ENCODE measurements around the gene NPC2.
"Not testable (repeated sequence)": the region's sequence is repeated elsewhere in the genome, so short reads cannot be mapped to it uniquely, and the experiment has no call there.

Gene NPC2

DNA sequence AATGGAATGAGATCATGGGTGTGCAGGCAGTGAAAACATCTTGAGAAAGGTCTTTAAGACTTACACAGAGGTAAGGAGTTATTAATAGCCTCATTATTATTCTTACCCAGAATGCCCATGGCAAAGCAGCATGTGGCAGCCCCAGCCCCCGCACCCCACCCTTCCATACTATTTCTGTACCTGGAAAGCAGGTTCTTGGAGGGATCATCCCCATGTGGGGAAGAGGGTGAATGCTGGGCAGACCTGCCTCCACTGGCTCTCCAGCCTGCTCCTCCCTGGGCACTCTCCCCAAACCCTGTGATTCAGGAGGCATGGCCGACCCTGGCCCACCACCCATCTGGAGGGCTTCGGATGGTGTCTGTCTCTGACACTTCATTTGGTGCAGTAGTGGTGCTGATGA is 28.3 kb downstream of the NPC2 start:
- no peak for FAIRE-seq

DNA sequence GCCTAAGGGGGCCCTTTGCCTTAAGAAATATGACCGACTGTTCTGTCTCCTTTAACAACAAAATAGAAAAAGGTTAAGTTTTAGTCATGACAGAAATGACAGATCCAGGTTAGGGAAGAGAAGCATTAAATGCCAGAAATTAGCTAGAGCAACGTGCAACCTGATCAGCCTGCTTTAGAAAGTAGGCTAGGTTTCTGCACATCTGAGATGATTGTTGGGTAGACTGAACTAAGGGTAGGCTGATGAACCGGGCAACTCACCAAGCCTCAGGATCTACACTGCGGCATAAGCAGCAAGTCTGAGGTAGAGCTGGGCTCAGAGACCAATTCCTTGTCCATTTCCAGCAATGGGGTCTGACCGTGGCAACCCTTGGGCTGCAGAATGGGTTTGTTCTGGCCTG is 29.4 kb downstream of the NPC2 start:
- no peak for FAIRE-seq

DNA sequence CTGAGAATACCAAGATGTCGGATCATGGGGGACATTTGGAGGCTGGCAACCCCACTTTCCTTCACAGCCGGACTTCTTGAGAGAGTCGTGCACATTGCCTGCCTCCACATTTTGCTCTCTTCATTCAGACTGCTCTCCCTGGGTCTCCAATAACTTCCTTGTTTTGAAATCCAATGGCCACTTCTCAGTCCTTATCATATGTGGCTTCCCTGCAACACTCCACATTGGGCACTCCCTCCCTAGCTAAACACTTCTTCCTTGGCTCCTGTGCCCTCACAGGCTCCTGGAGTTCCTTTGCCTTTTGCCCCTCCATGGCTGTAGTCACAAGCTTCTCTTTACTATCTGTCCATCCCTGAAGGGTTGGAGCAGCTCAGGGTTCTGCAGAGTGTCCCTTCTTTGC is 30.1 kb downstream of the NPC2 start:
- FAIRE-seq = no peak

DNA sequence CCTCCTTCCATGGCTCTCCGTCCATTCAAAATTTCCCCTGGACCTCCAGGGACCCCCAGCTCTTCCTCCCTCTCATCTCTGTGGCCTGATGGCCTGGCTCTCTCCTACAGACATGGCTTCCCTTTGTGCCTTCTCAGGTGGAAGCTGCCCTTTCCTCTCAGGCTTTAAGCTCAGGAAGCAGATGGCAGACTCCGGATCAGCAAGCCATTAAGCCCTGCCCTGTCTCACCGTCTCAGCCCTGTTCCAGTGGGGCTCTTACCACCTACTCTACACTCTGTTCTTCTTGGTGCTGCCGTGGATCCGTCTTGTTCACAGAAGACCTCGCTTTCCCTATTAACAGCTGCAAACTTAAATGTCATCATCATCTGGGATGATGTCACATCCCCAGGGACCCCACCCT is 33.1 kb downstream of the NPC2 start:
- no peak for FAIRE-seq

DNA sequence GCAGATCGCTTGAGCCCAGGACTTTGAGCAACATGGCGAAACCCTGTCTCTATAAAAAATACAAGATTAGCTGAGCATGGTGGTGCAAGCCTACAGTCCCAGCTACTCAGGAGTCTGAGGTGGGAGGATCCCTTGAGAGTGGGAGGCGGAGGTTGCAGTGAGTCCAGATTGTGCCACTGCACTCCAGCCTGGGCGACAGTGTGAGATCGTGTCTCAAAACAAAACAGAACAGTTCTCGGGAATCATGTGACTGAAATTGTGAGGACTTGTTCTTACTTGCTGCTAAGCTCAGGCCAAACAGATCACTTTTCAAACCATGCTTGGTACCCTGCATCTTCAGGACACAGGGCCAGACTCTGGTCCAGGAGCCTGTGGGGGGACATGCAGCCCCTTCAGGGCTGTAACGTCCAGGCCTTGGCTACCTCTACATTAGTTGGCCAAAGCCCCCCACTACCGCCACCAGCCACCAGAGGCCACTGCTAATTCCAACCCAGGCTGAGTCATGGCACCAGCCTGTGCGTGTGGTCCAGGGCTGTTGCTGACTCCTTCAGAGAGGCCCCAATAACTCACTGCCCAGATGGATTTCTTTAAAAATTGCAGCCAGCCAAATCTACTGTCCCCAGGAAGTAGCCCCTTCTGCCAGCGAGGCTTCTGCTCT is 33.7 kb downstream of the NPC2 start:
- no peak for FAIRE-seq

DNA sequence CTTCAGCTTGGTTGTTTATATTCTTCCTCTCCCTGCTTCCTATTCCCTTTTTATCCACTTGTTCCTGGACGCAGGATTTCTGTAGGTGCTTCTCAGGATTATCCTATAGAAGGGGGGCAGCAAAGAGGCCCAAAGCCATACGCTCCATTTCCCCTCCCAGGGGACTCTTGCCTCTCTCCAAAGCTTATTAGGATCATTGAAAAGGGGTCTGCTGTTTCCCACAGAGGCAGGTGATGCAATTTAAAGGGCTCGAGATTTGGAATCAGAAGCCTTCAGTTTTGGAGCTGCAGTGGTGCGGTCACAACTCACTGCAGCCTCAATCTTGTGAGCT is 35.6 kb downstream of the NPC2 start:
- no peak for FAIRE-seq

DNA sequence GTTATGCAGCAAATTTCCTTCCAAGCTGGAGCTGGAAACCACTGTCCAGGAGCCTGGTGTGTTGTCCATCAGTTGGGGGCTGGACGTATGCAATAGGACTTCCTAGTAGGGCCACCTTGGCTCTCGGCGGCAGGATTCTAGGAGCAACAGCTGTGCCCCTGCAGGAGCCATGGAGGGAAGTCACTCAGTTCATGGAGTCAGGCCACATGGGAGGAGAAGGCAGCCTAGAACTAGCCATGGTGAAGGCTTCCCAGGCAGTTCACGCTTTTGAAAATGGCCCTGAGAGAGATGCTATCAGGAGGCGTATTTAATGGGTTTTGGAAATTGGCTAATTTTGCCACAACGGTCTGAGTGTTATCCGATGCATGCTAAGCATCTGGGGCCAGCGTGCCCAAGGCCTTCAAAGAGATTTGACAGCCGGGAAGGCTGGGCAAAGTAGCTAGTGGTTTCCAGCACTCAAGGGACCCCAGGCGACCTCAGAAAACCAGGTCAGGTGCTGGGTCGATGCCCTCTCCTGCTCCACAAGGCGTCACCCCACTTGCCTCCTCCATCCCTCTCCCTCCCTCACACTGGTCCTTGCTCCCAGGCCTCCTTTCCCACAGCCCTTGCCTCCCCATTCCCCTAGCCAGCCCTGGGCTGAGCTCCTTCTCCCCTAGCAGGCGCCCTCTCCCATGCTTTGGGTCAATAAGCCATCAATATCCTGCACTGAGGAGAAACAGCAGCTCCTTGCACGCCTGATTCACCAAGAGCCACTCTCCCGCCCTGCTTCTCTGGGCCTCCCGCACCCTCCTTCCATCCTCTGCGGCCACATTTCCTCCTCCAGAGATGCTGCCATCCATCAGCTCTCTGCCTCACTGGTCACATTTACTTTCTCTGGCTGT is 36.2 kb downstream of the NPC2 start:
- no peak for FAIRE-seq

DNA sequence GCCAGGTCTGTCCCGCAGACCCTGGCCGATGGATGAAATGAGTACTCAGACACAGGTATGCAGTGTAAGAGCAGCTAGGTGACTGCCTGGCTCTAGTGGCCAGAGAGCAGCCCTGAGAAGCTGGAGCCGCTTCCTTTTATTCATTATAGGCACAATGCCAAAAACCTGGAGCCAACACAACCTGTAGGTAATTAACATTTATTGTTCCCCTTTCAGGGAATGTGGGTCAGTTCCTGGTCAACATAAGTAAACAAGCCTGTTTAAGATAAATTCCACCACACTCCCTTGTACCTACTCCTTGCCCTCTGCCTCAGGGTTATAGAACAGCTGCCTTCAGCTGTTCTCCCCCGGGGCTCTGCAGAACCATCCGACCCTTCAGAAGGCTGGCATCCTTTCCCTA is 38.7 kb downstream of the NPC2 start:
- not testable (repeated sequence) for FAIRE-seq

DNA sequence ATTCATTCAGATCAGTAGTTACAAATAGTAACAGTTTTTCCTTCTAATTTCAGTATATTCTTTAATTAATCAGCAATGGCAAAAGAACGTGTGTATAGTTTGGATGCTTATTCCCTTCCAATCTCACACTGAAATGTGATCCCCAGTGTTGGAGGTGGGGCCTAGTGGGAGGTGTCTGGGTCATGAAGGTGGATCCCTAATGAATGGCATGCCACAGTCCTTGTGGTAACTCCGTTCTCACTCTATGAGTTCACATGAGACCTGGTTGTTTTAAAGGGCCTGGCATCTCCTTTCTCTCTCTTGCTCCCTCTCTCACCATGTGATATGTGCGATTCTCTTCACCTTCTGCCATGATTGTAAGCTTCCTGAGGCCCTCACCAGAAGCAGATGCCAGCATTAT is 48.2 kb downstream of the NPC2 start:
- no peak for FAIRE-seq

DNA sequence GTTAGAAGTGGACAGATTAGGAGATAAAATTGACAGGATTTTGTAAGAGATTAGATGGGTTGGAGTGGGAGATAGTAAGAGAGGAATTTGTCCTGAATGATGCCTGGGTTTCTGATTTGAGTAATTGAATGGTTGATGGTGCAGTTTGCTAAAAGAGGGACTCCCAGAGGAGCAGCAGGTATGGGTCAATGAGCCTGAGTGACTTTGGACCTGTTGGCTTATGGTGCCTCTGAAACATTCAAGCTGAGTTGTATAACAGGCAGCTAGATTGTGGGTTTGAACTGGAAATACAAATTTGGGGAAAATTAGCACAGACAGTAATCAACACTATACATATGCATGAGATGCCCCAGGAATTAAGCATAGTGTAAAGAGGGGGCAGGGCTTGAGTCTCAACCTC is 50.3 kb downstream of the NPC2 start:
- FAIRE-seq = no peak

DNA sequence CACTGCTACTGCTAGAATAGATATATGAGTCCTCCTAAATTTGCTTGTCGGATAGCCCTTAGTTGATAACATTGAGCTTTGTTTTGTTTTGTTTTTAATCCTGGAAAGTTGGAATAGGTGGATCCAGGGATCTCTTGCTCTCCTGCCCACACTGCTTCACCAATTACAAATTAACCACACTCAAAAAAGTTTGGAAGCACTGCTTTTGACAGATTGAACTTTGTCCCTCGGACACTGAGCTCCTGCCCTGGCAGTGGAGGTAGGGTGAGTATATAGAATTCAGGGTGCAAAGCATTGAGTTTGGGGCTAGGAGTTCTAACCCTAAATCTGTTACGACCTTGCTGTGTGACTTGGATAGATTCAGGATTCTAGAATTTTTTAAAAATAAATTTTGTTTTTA is 52.0 kb downstream of the NPC2 start:
- no peak for FAIRE-seq

DNA sequence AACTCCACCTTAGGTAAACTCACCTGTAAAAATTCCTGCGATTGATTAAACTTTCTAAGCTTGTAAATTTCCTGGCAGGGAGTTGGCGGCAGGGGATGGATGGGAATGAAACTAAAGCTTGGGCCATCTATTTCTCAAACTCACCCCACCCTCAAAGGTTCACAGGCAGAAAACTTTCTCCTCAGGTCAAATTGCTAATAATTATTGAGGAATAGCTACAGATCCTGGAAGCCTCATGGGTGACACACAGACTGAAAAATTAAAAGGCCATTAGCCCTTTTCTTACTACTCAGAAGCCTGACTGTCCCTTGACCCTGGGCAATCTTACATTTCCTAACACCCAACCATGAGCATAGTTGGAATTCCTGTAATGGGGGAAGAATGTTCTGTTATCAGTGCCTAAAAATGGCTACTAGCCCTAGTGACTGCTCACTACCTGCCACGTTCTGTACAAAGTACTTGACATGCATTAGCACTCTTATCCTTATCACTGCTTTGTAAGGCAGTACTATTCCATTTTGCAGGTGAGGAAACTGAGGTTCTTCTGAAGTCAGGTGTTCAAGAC is 54.7 kb downstream of the NPC2 start:
- FAIRE-seq = no peak

DNA sequence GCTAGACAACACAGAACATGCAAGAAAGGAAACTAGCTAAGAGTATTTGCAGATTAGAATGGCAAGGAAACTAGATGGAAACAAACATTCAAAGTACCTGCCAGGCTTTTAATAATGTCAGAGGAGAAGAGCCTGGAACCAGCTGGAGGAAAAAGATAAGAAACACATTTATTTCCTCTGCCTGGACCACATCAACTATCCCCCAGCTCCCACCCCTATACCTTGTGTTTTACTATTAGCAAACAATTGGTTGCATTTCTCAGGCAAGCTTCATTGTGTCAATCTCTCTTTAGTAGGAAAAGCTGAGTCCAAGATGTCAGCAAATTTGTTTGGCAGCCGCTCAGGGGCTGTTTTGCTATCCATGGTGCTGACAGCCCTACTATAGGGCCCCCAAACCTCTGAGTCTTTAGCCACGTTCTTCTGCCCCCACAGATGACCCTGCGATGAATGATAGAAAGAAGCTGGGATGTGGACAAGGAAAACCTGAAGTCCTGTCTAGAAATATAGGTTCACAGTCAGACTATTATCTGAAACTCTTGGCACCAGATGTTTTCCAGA is 55.5 kb downstream of the NPC2 start:
- FAIRE-seq = no peak

DNA sequence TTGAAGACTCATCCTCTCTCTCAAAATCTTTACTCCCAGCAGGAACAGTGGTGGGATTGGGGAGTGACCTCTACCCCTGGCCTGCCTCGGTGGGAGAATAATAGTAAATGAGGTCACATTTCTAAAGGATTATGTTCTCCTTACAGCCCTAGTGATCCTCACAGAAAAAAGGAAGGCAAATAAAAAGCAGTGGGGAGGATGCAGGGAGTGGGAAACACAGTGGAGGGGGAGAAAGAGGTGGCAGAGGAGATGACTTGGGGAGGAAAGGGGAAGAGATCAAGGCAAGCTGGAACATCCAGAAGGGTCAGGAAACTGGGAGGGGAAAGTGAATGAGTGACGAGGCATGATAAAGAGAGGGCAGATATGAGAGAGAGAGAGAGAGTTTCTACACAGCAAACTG is 58.8 kb downstream of the NPC2 start:
- no peak for FAIRE-seq

DNA sequence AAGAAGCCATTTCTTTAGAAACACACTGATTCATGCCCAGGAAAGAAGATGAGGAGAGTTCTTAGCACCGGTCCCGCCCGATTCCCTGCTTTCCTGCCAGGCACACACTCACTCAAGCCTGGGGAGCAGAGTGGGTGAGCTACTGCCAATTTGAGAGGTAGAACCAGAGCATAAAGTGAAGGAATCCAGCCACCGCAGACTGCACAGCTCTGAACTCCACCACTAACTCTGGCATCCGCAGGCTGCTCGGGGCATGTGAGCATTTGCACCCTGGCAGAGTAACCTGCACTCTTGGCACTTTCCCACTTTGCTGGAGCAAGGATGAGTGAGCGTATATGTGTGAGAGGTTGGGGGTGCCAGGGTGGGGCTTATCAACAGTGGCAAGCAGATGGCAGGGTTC is 63.1 kb downstream of the NPC2 start:
- FAIRE-seq = no peak

Data from TTC549 (cell line).